Right ventricle myocardium inferior (tissue), 1 donor: ENCODE measurements around the gene LIMS2. TPM values are rescaled to one million over a fixed set of nuclear protein-coding genes. Genes with fewer than 3 reads are reported as not detected.

Experiments
- ATAC-seq: fragments of 200-7000 bp; cut with Tn5 transposase; one replicate; pipeline ENCODE4 v1.9.1; 2020; ENCODE audit warnings: mild to moderate bottlenecking, moderate library complexity
- DNase-seq: peaks from one replicate; pipeline ENCODE4 v3.0.0; 2021; ENCODE audit errors: missing footprints
- intact Hi-C: fragments of 100-400 bp; cut with DNase I; formaldehyde crosslinking; loops from one replicate; pipeline ENCODE4 v1.11.0; 2022
- total RNA-seq: library from RNA; stranded (reverse); fragmentation: NEBNext Ultra II Directional; extraction: Animal tissue kit (Norgen Biotek cat#: 25700); gene quantifications from one replicate; pipeline ENCODE4 v1.2.1, GENCODE V29; 2021
- donor health status: DM: no; HTN: yes; CAD: no; lungs with severe emphysema.

The LIMS2 gene
- total RNA-seq, 1 donor from 2014 or later = 260 TPM

DNA sequence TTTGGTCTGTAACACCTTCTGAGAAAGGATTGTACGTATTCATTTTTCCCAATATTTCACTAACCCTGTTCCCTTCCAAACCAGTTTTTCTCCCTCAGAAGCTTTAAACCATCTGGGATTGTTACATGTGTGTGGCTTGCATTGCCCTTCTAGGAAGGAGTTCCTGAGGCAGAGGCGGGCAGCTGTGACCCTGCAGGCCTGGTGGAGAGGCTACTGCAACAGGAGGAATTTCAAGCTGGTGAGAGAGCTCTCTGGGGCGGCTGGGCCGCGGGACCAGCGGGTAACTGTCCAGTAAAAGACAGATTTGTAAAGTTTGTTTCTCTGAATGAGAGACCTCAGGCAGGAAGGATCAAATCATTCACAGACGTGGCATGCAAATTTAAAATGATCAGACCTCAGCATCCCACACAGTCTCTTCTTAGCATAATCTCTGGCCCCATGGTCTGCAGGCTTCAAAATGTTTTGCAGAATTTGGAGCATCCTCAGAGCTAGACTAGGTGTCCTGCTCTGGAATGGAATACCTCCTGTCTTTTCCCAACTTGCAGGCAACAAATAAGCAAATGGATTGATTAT is 69.6 kb downstream of the LIMS2 start:
- intact Hi-C loops = no loop called here
- ATAC-seq (no peak), DNase-seq (no peak)

- intact Hi-C loops = no loop called here
- ATAC-seq (no peak), DNase-seq (no peak)
Measured at GRCh38 chr2:127604986-127605385, 70.3 kb downstream of the LIMS2 start.

GRCh38 chr2:127599211-127599610 is 76.1 kb downstream of the LIMS2 start:
- intact Hi-C loops = no loop called here
- DNase-seq (no peak), ATAC-seq (no peak)

GRCh38 chr2:127598711-127599110 is 76.6 kb downstream of the LIMS2 start:
- DNase-seq = no peak
- intact Hi-C loops = no loop called here
- no peak for ATAC-seq

- ATAC-seq (no peak), DNase-seq (no peak)
- intact Hi-C loops = no loop called here
Measured at GRCh38 chr2:127597984-127598380, 77.3 kb downstream of the LIMS2 start.

DNA sequence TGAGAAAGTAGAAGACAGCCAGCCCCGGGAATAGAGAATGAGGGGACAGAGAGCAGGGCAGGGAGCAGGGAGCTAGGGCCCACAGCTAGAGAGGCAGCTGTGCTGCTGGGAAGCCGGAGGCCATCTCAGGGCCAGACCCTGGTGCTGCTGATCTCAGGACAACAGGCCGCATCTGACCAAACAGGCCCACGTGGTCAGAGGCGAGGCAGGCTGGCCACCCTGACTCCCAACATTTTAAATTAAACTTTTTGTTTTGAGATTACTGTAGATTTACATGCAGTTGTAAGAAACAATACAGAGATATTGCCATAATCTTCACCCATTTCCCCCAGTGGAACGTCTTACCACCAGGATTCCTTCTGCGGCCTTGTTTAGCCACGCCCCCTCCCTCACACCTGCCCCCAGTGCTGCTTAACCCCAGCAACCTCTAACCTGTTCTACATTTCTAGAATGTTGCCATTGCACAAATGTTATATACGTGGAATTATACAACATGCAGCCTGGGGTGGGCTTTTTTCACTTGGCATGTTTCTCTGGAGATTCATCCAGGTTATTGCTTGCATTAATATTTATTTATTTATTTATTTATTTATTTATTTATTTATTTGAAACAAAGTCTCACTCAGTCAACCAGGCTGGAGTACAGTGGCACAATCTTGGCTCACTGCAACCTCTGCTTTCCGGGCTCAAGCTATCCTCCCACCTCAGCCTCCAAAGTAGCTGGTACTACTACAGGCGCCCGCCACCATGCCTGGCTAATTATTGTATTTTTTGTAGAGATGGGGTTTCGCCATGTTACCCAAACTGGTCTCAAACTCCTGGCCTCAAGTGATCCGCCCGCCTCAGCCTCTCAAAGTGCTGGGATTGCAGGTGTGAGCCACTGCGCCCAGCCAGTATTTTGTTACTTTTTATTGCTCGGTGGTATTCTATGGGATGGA is 78.0 kb downstream of the LIMS2 start:
- ATAC-seq (no peak), DNase-seq (no peak)
- intact Hi-C loops = no loop called here

- ATAC-seq (no peak), DNase-seq (no peak)
- intact Hi-C loops = no loop called here
Measured at GRCh38 chr2:127596311-127597045, 78.9 kb downstream of the LIMS2 start.

DNA sequence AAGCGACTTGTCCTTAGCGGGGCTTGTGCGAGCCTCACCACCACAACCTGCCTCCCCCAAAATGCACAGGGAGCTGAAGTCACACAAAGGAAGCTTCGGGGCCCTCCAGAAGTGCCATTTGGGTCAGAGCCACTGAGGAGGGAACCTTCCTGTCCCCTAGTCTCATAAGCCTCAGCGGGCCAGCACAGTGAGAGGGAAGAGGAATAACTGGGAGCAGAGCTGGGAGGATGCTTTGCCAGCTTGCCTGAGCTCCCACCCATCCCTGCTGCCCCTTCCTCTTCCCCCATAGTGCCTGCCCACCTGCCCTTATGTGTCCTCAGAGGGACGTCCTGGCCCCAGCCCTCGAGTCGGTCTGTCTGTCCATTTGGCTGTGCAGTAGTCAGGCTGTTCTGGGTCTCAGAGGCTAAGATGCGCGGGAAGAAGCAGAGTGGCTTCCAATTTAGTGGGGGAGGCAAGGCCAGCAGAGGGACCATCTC is 81.2 kb downstream of the LIMS2 start:
- ATAC-seq (no peak), DNase-seq (no peak)
- intact Hi-C loops = loop anchor here (5.0 kb wide), 2 partner anchors 108 to 213 kb away; partner anchors contain the start of gene SFT2D3

GRCh38 chr2:127593228-127594115 is 81.9 kb downstream of the LIMS2 start:
- DNase-seq = no peak
- intact Hi-C loops = loop anchor here (5.0 kb wide), 2 partner anchors 109 to 214 kb away; partner anchors contain the start of gene SFT2D3
- no peak for ATAC-seq

GRCh38 chr2:127592761-127593227 is 82.5 kb downstream of the LIMS2 start:
- DNase-seq (no peak), ATAC-seq (no peak)
- intact Hi-C loops = loop anchor here (5.0 kb wide), 2 partner anchors 110 to 215 kb away; partner anchors contain the start of gene SFT2D3

DNA sequence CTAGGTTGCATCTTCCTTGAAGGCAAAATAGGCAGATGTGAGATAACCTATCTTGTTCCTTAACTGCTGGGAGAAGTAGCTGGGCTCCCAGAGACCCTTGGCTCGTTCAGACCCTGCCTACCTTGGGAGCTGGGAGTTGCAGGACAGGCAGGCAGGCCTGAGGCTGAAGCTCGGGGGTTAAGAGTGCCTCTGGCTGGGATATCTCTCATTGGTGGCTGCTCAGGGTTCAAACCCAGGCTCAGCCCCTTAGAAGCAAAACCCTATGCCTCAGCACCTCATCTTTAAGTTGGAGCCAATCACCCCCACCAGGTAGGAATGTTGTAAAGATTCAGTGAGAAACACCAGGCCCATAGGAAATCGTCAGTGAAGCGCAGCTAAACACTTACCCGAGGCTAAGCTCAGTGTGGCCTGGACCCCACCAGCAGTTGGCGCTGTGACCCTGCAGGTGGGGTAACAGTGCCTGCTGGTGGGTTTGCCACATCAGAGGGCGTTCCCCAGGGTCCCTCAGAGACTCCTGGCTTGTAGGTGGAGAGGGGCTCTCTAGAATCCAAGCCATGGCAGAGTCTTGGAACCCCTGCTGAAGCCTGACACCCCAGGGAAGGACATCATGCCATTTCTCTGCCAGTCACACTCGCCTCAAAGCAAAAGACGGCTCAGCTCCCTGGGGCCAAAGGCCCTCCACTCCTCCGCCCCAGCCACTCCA is 84.0 kb downstream of the LIMS2 start:
- DNase-seq (no peak), ATAC-seq (peak; percentile 83)
- intact Hi-C loops = loop anchor here (1.0 to 5.0 kb wide), 3 partner anchors 91 to 216 kb away; partner anchors contain the start of gene SFT2D3

- DNase-seq (no peak), ATAC-seq (no peak)
- intact Hi-C loops = loop anchor here (1.0 to 5.0 kb wide), 3 partner anchors 92 to 217 kb away; partner anchors contain the start of gene SFT2D3
Measured at GRCh38 chr2:127590386-127591190, 84.7 kb downstream of the LIMS2 start.

GRCh38 chr2:127589841-127590240 is 85.5 kb downstream of the LIMS2 start:
- intact Hi-C loops = loop anchor here (5.0 kb wide), 2 partner anchors 112 to 217 kb away; partner anchors contain the start of gene SFT2D3
- no peak for ATAC-seq
- no peak for DNase-seq

GRCh38 chr2:127589358-127589757 is 86.0 kb downstream of the LIMS2 start:
- intact Hi-C loops = no loop called here
- DNase-seq = no peak
- no peak for ATAC-seq
